Fibroblast of villous mesenchyme (primary cell): ENCODE results near the gene EFHD1. TPM values are rescaled to one million over a fixed set of nuclear protein-coding genes. Genes with fewer than 3 reads are reported as not detected.
A peak's percentile ranks its signal among the peaks of the same experiment; 100 is the strongest.

Source experiments
- DNase-seq: peaks from one replicate; pipeline ENCODE4 v3.0.0-alpha.2; 2010; ENCODE audit warnings: low read depth
- H3K4me3 ChIP-seq: 2 replicates; pipeline ENCODE4 v1.5.1; 2011; ENCODE audit warnings: low read depth, mild to moderate bottlenecking, low read length
- total RNA-seq: library from RNA; depleted of rRNA; stranded (reverse); fragments of >200 nt; gene quantifications from 2 replicates; pipeline ENCODE4 v1.2.3, GENCODE V29; 2012
- TF ChIP-seq, protein P1 (sequence below): IDR thresholded peaks from 2 replicates; pipeline ENCODE4 v1.5.1; 2012; ENCODE audit warnings: low read depth, mild to moderate bottlenecking, low read length; ENCODE audit not compliant: insufficient read depth

EFHD1 gene
- total RNA-seq, 1 donor: 1.7 TPM

DNA sequence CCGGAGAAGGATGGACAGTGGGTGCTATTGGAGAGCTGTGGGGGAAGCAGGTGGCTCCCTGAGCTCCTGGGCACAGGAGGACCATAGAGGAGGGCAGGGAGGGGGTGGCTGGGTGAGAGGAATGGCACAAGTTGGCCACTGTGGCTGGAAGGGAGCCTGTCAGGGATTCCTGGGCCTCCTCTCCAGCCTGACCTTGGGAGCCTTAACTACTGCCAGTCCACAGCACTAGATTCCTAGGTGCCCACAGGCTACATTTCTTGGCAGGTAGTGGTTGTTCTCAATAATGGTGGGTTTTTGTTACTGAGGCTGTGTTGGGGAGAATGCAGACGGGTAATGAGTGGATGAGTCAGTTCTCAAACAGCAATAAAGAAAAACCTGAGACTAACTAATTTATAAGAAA lies 26.0 kb downstream of the EFHD1 start:
- H3K4me3 ChIP-seq: no peak overlapping the region
- TF ChIP-seq, protein P1, sequence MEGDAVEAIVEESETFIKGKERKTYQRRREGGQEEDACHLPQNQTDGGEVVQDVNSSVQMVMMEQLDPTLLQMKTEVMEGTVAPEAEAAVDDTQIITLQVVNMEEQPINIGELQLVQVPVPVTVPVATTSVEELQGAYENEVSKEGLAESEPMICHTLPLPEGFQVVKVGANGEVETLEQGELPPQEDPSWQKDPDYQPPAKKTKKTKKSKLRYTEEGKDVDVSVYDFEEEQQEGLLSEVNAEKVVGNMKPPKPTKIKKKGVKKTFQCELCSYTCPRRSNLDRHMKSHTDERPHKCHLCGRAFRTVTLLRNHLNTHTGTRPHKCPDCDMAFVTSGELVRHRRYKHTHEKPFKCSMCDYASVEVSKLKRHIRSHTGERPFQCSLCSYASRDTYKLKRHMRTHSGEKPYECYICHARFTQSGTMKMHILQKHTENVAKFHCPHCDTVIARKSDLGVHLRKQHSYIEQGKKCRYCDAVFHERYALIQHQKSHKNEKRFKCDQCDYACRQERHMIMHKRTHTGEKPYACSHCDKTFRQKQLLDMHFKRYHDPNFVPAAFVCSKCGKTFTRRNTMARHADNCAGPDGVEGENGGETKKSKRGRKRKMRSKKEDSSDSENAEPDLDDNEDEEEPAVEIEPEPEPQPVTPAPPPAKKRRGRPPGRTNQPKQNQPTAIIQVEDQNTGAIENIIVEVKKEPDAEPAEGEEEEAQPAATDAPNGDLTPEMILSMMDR: no peak
- no peak for DNase-seq

DNA sequence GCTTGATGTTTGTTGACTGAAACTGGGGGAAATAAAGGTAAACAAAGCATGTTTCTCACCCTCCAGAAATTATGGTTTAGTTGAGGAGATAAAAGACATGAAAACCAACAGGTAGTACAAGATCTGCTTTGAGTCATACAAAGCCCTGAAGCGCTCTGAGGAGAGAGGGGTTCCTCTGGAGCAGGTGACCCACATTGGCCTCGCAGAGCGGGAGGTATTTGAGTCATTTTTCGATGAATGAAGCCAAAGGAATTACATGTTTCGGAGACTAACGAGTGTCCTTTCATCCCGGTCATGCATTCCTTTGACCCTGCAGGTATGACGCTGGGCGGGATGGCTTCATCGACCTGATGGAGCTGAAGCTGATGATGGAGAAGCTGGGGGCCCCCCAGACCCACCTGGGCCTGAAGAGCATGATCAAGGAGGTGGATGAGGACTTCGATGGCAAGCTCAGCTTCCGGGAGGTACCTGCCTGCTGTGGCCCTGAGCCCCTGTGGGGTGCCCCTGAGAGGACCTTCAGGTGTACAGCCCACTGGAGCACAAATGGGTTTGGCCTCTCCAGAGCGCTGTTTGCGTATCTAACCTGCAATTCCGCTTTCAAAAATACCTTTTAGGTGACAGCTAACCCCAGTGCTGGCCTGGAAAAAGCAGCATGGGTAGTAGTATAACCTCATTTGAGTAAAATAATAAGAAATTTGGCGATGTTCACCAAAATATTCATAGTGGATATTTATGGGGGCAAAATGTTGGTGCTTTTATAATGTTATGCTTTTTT lies 29.3 kb downstream of the EFHD1 start:
- DNase-seq: no peak
- H3K4me3 ChIP-seq: no peak overlapping the region
- TF ChIP-seq, protein P1: no peak

DNA sequence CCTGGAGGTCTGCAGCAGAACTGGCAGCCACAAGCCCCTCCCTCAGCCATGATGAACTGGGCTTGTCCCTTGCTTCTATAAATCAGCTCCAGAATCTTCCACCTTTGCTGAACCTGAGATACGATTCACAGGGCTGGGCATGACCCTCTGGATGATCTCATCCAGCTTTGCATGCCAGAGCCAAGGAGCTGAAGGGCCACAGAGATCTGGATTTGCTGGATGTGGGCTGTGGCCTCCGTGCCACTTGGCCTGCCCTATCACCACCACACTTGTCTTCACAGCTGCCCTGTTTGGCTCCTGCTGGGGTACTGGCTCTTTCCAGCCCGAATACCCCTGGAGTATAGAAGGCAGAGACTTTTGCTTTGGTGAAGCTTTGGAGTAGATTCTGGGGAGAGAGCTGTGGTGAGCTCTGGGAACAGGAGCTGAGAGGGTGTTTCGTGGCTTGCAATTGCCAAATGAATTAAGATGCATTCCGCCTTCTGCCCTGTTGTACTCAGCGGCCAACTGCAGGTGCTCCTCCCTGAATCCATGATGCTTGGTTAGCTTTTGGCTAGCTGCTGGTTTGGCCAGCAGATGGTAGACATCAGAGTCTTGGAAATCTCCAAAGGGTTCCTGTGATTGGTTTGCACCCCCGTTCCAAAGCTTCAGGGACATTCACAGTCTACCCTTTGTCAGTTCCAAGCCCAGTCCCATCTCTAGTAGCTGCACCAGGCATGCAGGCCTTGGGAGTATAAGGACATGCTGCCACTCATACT lies 32.8 kb downstream of the EFHD1 start:
- TF ChIP-seq, protein P1: no peak
- DNase-seq: no peak
- no peak overlapping the region for H3K4me3 ChIP-seq

DNA sequence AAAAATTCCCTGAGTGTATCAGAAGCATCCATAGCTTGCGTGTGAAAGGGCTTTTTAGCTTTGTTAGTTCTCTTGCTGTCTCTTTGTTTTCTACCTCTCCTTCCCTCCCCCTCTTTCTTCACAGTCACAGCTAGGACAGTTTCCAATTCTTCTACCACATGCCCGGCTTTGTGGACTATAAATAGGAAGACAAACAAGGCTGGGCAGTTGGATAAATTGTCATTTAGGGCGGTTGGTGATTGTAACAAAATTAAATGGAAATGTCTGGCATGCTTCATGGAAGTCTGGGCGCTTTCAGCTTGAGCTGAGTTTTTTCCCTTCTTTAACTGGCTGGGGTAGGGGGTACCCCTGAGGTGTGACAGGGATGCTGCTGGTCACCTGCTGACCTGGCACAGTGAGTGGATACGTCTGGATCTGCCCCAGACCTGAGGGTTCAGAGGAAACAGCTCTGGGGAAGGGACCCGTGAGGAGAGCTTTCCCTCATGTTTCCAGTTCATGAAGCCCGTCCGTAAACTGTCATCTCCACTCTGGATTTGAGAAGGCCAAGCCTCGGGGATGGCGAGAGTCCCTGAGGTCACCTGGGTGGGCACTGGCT lies 34.7 kb downstream of the EFHD1 start:
- TF ChIP-seq, protein P1: no peak
- no peak for DNase-seq
- H3K4me3 ChIP-seq: no peak overlapping the region

DNA sequence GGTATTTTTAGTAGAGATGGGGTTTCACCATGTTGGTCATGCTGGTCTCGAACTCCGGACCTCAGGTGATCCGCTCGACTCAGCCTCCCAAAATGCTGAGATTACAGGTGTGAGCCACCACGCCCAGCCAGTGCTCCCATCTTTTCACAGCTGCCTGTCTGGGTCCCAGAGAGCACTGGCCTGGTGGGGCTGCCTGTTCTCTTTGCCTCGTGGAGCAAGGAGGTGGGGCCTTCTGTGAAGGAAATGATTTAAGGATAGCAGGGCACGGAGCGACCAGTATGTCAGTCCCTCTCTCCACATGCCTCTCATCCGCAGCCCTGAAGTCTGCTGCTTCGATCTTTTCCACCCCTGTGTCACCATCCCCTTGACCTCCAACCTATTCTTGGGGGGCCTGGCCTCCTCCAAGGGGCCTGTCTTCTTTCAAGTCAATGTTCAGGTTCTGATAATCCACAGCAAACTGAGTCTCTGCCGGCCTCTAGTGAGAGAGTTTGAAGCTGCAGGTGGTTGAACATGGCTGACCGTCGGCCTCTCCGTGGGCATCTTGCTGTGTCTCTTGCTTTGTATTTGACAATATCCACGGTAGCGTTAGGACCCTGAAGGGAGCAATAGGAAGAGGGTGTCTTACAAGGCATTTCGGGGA lies 35.5 kb downstream of the EFHD1 start:
- TF ChIP-seq, protein P1: peak; percentile 74

DNA sequence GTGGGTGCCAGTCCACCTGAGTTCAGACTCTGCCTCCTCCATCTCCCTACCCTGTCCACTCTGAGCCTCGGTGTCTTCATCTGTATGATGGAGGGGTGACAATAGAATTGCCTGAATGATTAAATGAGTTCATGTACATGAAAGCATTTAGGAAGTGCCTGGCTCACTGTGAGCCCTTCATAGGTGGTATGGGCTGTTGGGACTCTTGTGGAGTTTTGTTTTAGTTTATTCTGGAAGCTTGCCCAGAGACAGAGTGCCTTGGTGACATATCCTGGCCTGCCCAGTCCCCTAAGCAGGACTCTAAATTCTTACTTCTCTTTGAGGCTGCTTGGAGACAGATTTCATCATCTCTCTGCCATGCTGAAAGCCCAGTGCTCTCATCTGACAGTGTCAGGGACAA lies 39.2 kb downstream of the EFHD1 start:
- DNase-seq: no peak
- no peak overlapping the region for H3K4me3 ChIP-seq

More for the DNA sequence above, 35.5 kb downstream of the EFHD1 start:
- no peak overlapping the region for H3K4me3 ChIP-seq
- DNase-seq: peak; percentile 48

More for the DNA sequence above, 39.2 kb downstream of the EFHD1 start:
- TF ChIP-seq, protein P1: no peak
